ENCODE measurements around the gene CLCNKA.

CLCNKA gene

DNA sequence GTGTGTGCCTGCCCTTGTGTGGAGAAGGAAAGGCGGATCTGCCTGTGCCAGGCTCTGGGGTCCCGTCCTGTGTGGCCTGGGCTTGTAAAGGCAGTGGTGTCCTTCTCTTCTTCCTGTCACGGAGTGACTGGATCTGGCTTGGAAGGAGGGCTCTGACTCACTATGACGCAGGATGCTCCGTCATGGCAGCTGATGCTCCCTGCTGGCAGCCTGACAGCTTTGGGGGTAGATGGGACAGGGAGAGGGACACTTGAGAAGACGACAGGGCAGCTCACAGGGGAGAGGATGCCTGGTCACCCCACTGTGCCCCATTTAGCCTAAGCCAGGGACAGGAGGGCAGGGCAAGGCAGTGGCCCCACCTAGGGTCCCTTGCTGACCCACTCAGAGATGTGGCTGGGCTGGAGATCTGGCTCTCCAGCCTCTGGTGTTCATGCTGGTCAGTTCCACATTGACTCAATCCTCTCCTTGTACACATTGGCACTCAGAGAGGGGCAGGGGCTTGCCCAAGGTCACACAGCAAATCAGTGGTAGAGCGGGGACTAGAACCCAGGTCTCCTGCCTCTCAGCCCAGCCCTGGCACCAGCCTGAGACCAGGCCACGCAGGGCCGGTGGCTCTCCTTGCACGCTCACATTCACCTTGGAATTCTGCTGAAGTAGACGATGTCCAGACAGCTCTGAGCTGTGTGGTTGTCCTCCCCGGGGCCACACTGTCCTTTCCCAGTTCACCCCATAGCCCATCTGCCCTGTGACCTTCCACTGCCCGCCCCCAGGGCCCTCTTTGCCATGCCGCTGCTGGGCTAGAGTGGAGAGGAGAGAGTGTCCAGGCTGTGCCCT lies 54.4 kb downstream of the CLCNKA start:
- TF ChIP-seq SIN3A (IDR thresholded peaks at IDR 0.05; ENCODE audit: borderline replicate concordance, insufficient read depth, low read length) = no peak
- no peak for TF ChIP-seq POLR2AphosphoS5 (IDR thresholded peaks at IDR 0.05; ENCODE audit: low read depth, low read length)
- TF ChIP-seq TAF1 (IDR thresholded peaks at IDR 0.05; ENCODE audit: borderline replicate concordance, insufficient read depth, low read length) = no peak
- TF ChIP-seq, protein P1, sequence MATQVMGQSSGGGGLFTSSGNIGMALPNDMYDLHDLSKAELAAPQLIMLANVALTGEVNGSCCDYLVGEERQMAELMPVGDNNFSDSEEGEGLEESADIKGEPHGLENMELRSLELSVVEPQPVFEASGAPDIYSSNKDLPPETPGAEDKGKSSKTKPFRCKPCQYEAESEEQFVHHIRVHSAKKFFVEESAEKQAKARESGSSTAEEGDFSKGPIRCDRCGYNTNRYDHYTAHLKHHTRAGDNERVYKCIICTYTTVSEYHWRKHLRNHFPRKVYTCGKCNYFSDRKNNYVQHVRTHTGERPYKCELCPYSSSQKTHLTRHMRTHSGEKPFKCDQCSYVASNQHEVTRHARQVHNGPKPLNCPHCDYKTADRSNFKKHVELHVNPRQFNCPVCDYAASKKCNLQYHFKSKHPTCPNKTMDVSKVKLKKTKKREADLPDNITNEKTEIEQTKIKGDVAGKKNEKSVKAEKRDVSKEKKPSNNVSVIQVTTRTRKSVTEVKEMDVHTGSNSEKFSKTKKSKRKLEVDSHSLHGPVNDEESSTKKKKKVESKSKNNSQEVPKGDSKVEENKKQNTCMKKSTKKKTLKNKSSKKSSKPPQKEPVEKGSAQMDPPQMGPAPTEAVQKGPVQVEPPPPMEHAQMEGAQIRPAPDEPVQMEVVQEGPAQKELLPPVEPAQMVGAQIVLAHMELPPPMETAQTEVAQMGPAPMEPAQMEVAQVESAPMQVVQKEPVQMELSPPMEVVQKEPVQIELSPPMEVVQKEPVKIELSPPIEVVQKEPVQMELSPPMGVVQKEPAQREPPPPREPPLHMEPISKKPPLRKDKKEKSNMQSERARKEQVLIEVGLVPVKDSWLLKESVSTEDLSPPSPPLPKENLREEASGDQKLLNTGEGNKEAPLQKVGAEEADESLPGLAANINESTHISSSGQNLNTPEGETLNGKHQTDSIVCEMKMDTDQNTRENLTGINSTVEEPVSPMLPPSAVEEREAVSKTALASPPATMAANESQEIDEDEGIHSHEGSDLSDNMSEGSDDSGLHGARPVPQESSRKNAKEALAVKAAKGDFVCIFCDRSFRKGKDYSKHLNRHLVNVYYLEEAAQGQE (IDR thresholded peaks at IDR 0.05; ENCODE audit: insufficient read depth in 1 of 2, low read depth in 2 of 2, low read length in 2 of 2) = no peak
- TF ChIP-seq FOXP2 (optimal IDR thresholded peaks at IDR 0.05; ENCODE audit: borderline replicate concordance, extremely low read depth, extremely low read length, insufficient read depth) = peak; percentile 29

DNA sequence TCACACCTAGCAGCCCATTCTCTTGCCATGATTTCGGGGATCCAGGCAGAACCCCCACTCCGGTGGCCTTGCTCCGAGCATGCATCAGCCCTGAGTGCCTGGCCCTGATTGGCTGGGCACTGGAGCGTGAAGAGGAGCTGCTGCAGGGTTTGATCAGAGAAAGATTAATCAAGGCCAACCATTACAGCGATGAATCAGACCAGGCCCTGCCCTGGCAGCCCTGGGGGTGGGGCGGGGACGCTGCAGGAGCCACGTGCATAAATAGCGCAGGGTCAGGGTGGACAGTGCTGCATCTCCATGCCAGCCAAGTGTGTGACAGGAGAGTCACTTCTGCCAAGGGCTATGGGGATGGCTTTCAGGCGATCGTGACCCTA lies 55.0 kb downstream of the CLCNKA start:
- TF ChIP-seq TAF1 (IDR thresholded peaks at IDR 0.05; ENCODE audit: borderline replicate concordance, insufficient read depth, low read length) (no peak), POLR2AphosphoS5 (IDR thresholded peaks at IDR 0.05; ENCODE audit: low read depth, low read length) (no peak), FOXP2 (optimal IDR thresholded peaks at IDR 0.05; ENCODE audit: borderline replicate concordance, extremely low read depth, extremely low read length, insufficient read depth) (peak; percentile 32), SIN3A (IDR thresholded peaks at IDR 0.05; ENCODE audit: borderline replicate concordance, insufficient read depth, low read length) (no peak)
- TF ChIP-seq, protein P1 (IDR thresholded peaks at IDR 0.05; ENCODE audit: insufficient read depth in 1 of 2, low read depth in 2 of 2, low read length in 2 of 2) = no peak

DNA sequence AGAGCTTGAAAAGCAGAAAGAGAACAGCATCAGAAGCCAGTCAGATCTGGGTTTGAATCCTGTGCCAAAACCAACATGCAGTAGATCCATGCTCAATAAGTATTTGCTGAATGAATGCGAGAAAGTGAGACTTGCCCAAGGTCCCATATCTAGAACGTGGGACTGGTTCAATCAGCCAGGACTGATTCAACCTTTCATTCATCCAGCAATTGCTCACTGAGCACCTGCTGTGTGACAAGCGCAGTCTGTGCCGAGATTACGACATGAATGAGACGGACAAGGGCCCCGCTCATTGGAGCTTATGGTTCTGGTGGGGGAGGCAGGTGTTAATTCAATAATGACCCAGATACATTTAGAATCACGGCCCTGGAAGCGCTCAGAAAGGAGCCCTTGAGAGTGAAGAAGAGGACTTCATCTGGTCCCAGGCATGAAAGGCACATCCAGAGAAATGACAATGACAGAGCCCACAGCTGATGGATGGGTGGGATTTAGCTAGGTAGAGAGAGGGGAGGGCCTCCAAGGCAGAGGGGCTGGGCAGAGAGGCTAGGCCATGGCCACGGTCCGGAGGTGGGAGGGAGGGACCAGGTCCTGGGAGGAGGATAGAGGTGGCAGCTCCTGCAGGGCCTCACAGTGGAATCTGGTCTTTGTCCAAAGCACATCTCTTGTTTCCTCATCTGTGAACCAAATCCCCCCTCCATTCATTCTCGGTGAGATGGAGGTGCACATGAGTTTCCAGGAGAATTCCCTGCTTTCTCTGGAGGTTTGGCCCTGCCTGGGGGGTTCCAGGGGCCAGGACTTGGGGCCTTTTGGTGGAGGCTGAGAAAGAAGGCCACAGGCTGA lies 55.8 kb downstream of the CLCNKA start:
- TF ChIP-seq FOXP2 (optimal IDR thresholded peaks at IDR 0.05; ENCODE audit: borderline replicate concordance, extremely low read depth, extremely low read length, insufficient read depth) (no peak), POLR2AphosphoS5 (IDR thresholded peaks at IDR 0.05; ENCODE audit: low read depth, low read length) (no peak), SIN3A (IDR thresholded peaks at IDR 0.05; ENCODE audit: borderline replicate concordance, insufficient read depth, low read length) (no peak), TAF1 (IDR thresholded peaks at IDR 0.05; ENCODE audit: borderline replicate concordance, insufficient read depth, low read length) (no peak)
- TF ChIP-seq, protein P1 (IDR thresholded peaks at IDR 0.05; ENCODE audit: insufficient read depth in 1 of 2, low read depth in 2 of 2, low read length in 2 of 2) = no peak

DNA sequence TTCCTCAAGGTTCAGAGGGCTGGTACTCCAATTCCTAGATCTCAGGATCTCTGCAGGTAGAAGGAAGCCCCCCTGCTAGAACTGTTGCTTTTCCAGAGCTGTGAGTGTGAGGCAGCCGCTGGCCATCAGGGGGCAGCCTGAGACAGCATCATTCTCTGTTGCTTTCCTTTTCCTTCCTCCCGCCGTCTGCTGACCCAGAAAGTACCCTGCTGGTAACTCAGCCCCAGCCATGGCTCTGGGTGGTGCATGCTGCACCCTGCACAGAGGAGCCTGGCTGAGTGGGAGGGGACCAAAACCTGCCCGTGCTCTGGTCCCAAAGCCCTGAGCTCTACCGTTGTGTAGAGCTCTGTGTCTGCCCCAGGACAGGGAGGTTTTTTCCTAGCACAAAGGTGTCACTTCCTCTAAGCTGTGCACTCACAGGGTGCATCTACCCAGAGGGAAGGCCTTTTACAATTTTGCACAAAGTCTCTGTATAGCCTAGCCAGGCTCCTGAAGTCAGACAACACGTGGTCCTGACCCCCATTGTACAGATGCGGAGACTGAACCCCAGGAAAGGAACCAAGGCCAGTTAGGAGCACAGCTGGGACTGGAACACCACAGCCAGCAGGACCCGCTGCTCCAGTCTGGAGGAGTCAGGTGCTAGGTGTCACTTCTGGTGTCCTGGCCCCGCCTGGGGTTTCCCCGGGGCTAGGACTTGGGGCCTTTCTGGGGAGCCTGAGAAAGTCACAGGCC lies 57.3 kb downstream of the CLCNKA start:
- TF ChIP-seq, protein P1 (IDR thresholded peaks at IDR 0.05; ENCODE audit: insufficient read depth in 1 of 2, low read depth in 2 of 2, low read length in 2 of 2) = no peak
- no peak for TF ChIP-seq FOXP2 (optimal IDR thresholded peaks at IDR 0.05; ENCODE audit: borderline replicate concordance, extremely low read depth, extremely low read length, insufficient read depth)
